MCF 10A (cell line): ENCODE data around the gene XRCC3. TPM values are rescaled to one million over a fixed set of nuclear protein-coding genes. Genes with fewer than 3 reads are reported as not detected.
A peak's percentile ranks its signal among the peaks of the same experiment; 100 is the strongest.

ENCODE experiments used
- Bru-seq: library from RNA; stranded (reverse); fragments of 400-500 nt; gene quantifications from one replicate; lab custom pipeline; 2021; lab: Mats Ljungman, UMichigan
- BruChase-seq, 2 experiments: library from RNA; stranded (reverse); fragments of 400-500 nt; gene quantifications; one replicate each; lab custom pipeline; 2021; lab: Mats Ljungman, UMichigan
- BruUV-seq: library from RNA; stranded (reverse); fragments of 400-500 nt; replicated peaks from 2 replicates; lab custom pipeline; 2021; lab: Mats Ljungman, UMichigan
- CTCF ChIA-PET: fragments of 300-600 bp; sonication (Branson Sonifier 250); formaldehyde crosslinking; extraction: SDS; loops from one replicate; lab custom pipeline; 2021; ENCODE audit warnings: antibody characterized with exemption, inconsistent platforms; lab: Yijun Ruan, JAX
- POLR2A ChIA-PET: fragments of 300-600, 350-650 bp; sonication (Branson Sonifier 250); formaldehyde crosslinking; extraction: SDS; loops from one replicate; lab custom pipeline; 2020; ENCODE audit warnings: antibody characterized with exemption, inconsistent platforms; lab: Yijun Ruan, JAX
- DNase-seq: peaks from one replicate; pipeline ENCODE4 v3.0.0-alpha.2; 2018; ENCODE audit not compliant: unreplicated experiment
- H3K27ac Mint-ChIP-seq: one replicate; pipeline ENCODE4 v1.8.0; 2022; ENCODE audit warnings: mild to moderate bottlenecking, low read depth, mixed read lengths; ENCODE audit not compliant: unreplicated experiment
- H3K27me3 Mint-ChIP-seq: one replicate; pipeline ENCODE4 v1.8.0; 2022; ENCODE audit warnings: mixed read lengths; ENCODE audit not compliant: insufficient read depth, unreplicated experiment
- H3K36me3 Mint-ChIP-seq: one replicate; pipeline ENCODE4 v1.8.0; 2022; ENCODE audit warnings: mild to moderate bottlenecking, moderate library complexity, mixed read lengths; ENCODE audit not compliant: insufficient read depth, unreplicated experiment
- H3K4me1 Mint-ChIP-seq: one replicate; pipeline ENCODE4 v1.8.0; 2022; ENCODE audit warnings: mixed read lengths; ENCODE audit not compliant: insufficient read depth, unreplicated experiment
- H3K4me3 Mint-ChIP-seq: one replicate; pipeline ENCODE4 v1.8.0; 2022; ENCODE audit warnings: mild to moderate bottlenecking, moderate library complexity, mixed read lengths; ENCODE audit not compliant: unreplicated experiment
- H3K9me3 Mint-ChIP-seq: one replicate; pipeline ENCODE4 v1.8.0; 2022; ENCODE audit warnings: mixed read lengths; ENCODE audit not compliant: unreplicated experiment
- intact Hi-C: fragments of 100-400 bp; cut with micrococcal nuclease; formaldehyde crosslinking; loops from 2 replicates; pipeline ENCODE4 v1.14.1; 2022
- long read RNA-seq: library from polyadenylated mRNA; stranded (forward); transcript quantifications from one replicate; pipeline ENCODE4 v2.0.0, GENCODE V29; 2022
- total RNA-seq: library from RNA; stranded (reverse); gene quantifications from 2 replicates; pipeline ENCODE4 v1.2.3, GENCODE V29; 2022
- TF ChIP-seq, protein P1 (sequence below): fragments of 200-600 bp; IDR thresholded peaks from one replicate; pipeline ENCODE4 v1.8.0; 2022; ENCODE audit warnings: antibody characterized with exemption, mild to moderate bottlenecking; ENCODE audit not compliant: unreplicated experiment

XRCC3 gene
- total RNA-seq: 9.4 and 17.5 TPM in 2 replicates
- Bru-seq, nascent RNA: percentile 40 among the genes with signal in this experiment
- percentile 35 among the genes with signal in this experiment for BruChase-seq, experiment 1, labeled RNA remaining after a 6-hour chase
- BruChase-seq, experiment 2, labeled RNA remaining after a 2-hour chase: percentile 40 among the genes with signal in this experiment
- long read RNA-seq, transcript XRCC3-211 (10 exons, 2,584 nt): minor isoform, 9 of 65 reads
- long read RNA-seq, transcript XRCC3-201 (9 exons, 2,563 nt): major isoform, 10 of 65 reads
- long read RNA-seq, partial matches to known transcripts: 6 of 65 reads
- long read RNA-seq, other reads (novel, unspliced or antisense): 37 of 65 reads

DNA sequence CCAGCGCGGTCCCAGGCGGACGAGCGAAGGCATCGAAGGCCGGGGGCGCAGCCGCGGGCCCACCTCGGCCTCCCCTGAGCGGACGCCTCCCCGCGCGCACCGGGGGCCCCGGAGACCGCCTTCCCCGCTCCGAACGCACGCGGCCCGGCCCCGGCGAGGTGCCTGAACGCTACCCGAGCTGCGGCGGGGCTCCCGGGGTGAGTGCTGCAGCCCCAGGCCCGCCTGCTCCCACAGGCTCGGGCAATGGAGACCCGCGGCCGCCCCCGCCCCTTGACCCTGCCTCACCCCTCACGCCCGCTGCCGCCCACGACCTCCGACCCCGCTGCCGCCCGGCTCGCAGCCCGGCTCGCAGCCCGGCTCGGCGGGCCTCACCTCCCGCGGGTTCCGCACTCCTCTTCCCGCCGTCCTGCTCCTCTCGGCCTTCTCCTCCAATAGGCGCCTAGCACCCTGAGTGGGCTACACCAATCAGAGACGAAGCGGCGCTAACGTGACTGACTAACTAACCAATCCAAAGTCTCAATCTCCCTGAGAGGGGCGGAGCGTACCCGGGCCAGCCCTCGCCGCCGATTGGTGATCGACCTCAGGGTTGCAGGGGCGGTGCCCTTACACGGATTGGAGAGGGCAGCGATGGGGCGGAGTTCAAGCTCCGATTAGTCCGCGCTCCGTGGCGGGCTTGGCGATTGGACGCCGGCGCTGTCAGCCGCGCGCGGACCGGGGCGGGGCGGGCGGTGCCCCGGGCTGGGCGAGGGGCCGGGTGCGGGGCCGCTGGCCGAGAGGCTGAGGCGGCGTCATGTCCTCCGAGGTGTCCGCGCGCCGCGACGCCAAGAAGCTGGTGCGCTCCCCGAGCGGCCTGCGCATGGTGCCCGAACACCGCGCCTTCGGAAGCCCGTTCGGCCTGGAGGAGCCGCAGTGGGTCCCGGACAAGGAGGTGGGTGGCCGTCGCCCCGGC, at the start of gene XRCC3, which contains the start of gene ZFYVE21:
TSS of gene XRCC3 (minus strand) at position 400 of the 949 bp plus-strand sequence. CDS start 4,364 bp downstream, outside the sequence.
TSS of gene ZFYVE21 (plus strand) at position 759 of the 949 bp plus-strand sequence. CDS start at position 791, 32 bp downstream.
- Mint-ChIP-seq H3K36me3 (no peaks in the 10 kb centered on the region), H3K27ac (peak within 1 kb of the TSS; percentile 87), H3K9me3 (no peaks in the 10 kb centered on the region), H3K4me1 (peaks cover 38% of the 10 kb centered on the region), H3K4me3 (peak within 1 kb of the TSS; percentile 94), H3K27me3 (no peaks in the 10 kb centered on the region)
- BruUV-seq: no TSS peak
- CTCF ChIA-PET: interaction anchor here (0.5 to 0.9 kb wide), 3 partner anchors 10 to 66 kb away, joined by 3 read pairs; no protein-coding TSS in a partner anchor
- peak; percentile 100 for DNase-seq
- POLR2A ChIA-PET: interaction anchor here (0.6 to 2.0 kb wide), 15 partner anchors 11 to 385 kb away, joined by 3 to 7 read pairs (median 3); partner anchors contain the start of genes BAG5, COA8 and KLC1
- TF ChIP-seq, protein P1, sequence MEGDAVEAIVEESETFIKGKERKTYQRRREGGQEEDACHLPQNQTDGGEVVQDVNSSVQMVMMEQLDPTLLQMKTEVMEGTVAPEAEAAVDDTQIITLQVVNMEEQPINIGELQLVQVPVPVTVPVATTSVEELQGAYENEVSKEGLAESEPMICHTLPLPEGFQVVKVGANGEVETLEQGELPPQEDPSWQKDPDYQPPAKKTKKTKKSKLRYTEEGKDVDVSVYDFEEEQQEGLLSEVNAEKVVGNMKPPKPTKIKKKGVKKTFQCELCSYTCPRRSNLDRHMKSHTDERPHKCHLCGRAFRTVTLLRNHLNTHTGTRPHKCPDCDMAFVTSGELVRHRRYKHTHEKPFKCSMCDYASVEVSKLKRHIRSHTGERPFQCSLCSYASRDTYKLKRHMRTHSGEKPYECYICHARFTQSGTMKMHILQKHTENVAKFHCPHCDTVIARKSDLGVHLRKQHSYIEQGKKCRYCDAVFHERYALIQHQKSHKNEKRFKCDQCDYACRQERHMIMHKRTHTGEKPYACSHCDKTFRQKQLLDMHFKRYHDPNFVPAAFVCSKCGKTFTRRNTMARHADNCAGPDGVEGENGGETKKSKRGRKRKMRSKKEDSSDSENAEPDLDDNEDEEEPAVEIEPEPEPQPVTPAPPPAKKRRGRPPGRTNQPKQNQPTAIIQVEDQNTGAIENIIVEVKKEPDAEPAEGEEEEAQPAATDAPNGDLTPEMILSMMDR: no peak
- intact Hi-C loops: loop anchor here (10.0 kb wide), 2 partner anchors 91 to 141 kb away; partner anchors contain the start of gene KLC1

DNA sequence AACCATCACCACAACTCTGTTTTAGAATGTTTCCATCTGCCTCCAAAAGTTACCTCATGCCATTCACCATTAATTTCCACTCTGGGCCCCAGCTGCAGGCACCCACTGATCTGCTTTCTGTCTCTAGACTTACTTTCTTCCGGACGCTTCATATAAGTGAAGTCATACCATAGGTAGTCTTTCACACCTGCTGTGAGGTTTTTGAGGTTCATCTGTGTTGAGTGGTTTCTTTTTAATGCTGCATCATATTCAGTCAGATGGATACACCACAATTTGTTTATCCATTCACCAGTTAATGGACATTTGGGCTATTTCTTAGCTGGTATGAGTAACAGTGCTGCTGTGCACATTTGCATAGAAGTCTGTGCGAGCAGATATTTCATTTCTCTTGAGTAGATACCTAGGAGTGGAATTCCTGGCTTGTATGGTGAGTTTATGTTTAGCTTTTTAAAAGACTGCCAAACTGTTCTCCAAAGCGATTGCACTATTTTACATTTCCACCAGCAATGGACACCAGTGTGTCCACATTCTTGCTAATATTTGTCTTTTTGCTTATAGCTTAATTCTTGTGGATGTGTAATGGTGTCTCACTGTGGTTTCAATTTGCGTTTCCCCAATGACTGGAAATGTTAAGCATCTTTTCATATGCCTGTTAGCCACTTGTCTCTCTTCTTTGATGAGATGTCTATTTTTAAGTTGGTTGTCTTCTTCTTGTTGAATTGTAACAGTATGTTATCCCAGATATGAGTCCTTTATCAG, 48.7 kb upstream of the XRCC3 start:
- H3K27ac Mint-ChIP-seq: no peak overlapping the region

DNA sequence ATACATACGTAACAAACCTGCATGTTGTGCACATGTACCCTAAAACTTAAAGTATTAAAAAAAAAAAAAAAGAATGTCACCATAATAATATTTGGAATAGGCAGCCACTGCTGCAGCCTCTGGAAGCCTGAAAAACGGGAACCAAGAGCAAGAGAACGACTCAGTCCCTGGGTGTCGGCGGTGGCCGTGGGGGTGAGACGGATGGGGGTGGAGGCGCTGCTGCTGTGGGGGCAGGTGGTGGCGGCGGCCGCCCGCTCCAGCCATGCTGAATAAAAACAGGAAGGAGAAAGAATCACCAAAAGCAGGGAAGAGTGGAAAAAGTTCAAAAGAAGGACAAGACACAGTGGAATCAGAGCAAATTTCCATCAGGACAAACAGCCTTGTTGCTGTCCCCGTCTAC, 47.3 kb upstream of the XRCC3 start:
- TF ChIP-seq, protein P1: no peak
- DNase-seq: no peak
- Mint-ChIP-seq H3K36me3 (peaks cover 8% of the 10 kb centered on the region), H3K4me1 (peaks cover 7% of the 10 kb centered on the region), H3K4me3 (no peak overlapping the region), H3K27me3 (no peaks in the 10 kb centered on the region), H3K27ac (no peak overlapping the region), H3K9me3 (no peaks in the 10 kb centered on the region)
- POLR2A ChIA-PET: no interaction called here
- CTCF ChIA-PET: no interaction called here
- no TSS peak for BruUV-seq
- intact Hi-C loops: no loop called here

More for the DNA sequence above, 48.7 kb upstream of the XRCC3 start:
- no peak for DNase-seq
- Mint-ChIP-seq H3K36me3 (peaks cover 11% of the 10 kb centered on the region), H3K4me3 (no peak overlapping the region), H3K4me1 (peaks cover 9% of the 10 kb centered on the region), H3K27me3 (no peaks in the 10 kb centered on the region), H3K9me3 (no peaks in the 10 kb centered on the region)
- ChIA-PET POLR2A (interaction anchor here (0.5 to 0.7 kb wide), 2 partner anchors 13 to 728 kb away, joined by 3 read pairs; no protein-coding TSS in a partner anchor), CTCF (interaction anchor here (0.7 kb wide), 1 partner anchor 44 kb away, joined by 3 read pairs; no protein-coding TSS in a partner anchor)
- intact Hi-C loops: no loop called here
- TF ChIP-seq, protein P1: no peak
- no TSS peak for BruUV-seq
